SK-N-SH treated with all-trans-retinoic acid at 6 μM for 48 hours (cell line): ENCODE measurements around the gene ZFP91.

ENCODE experiments used
- ATAC-seq: fragments of 200-7000 bp; cut with Tn5 transposase; 3 replicates; pipeline ENCODE4 v1.9.1; 2020; ENCODE audit warnings: mild to moderate bottlenecking, moderate library complexity
- ARNTL ChIP-seq: fragments of 450-650 bp; formaldehyde crosslinking; IDR thresholded peaks from 2 replicates; pipeline ENCODE4 v1.5.0; 2020; ENCODE audit warnings: low read depth, mild to moderate bottlenecking, moderate library complexity, borderline replicate concordance
- BACH2 ChIP-seq: fragments of 250-450 bp; sonication (Bioruptor Pico); IDR thresholded peaks from 2 replicates; pipeline ENCODE4 v1.9.0; 2021; ENCODE audit warnings: mild to moderate bottlenecking, borderline replicate concordance
- CSDC2 ChIP-seq: fragments of 250-450 bp; sonication (Bioruptor Pico); IDR thresholded peaks from 2 replicates; pipeline ENCODE4 v1.5.0; 2020; ENCODE audit warnings: mild to moderate bottlenecking, moderate library complexity
- CSRNP3 ChIP-seq: fragments of 250-450 bp; sonication (Bioruptor Pico); IDR thresholded peaks from 2 replicates; pipeline ENCODE4 v1.5.1; 2021; ENCODE audit warnings: mild to moderate bottlenecking, moderate library complexity
- ESRRG ChIP-seq: fragments of 250-450 bp; sonication (Bioruptor Pico); IDR thresholded peaks from 2 replicates; pipeline ENCODE4 v1.6.1; 2021; ENCODE audit warnings: mild to moderate bottlenecking
- GLIS3 ChIP-seq: fragments of 250-450 bp; sonication (Bioruptor Pico); IDR thresholded peaks from 2 replicates; pipeline ENCODE4 v1.5.0; 2020; ENCODE audit warnings: mild to moderate bottlenecking, moderate library complexity
- ISL1 ChIP-seq: fragments of 250-450 bp; sonication (Bioruptor Pico); IDR thresholded peaks from 2 replicates; pipeline ENCODE4 v2.1.2; 2022; ENCODE audit warnings: mild to moderate bottlenecking, moderate library complexity
- OSR1 ChIP-seq: fragments of 250-450 bp; sonication (Bioruptor Pico); IDR thresholded peaks from 2 replicates; pipeline ENCODE4 v1.8.0; 2022; ENCODE audit warnings: moderate library complexity, mild to moderate bottlenecking, inconsistent platforms
- PATZ1 ChIP-seq: fragments of 250-450 bp; sonication (Bioruptor Pico); IDR thresholded peaks from 2 replicates; pipeline ENCODE4 v1.8.0; 2020; ENCODE audit warnings: mild to moderate bottlenecking, moderate library complexity, borderline replicate concordance
- POU6F1 ChIP-seq: fragments of 250-450 bp; sonication (Bioruptor Pico); IDR thresholded peaks from 2 replicates; pipeline ENCODE4 v1.8.0; 2021; ENCODE audit warnings: low read depth, mild to moderate bottlenecking, moderate library complexity, borderline replicate concordance
- PPARA ChIP-seq: fragments of 250-450 bp; sonication (Bioruptor Pico); IDR thresholded peaks from 2 replicates; pipeline ENCODE4 v1.5.0; 2020; ENCODE audit warnings: mild to moderate bottlenecking, borderline replicate concordance
- RARB ChIP-seq: fragments of 250-450 bp; sonication (Bioruptor Pico); IDR thresholded peaks from 2 replicates; pipeline ENCODE4 v1.8.0; 2021; ENCODE audit warnings: mild to moderate bottlenecking, moderate library complexity
- SNAI2 ChIP-seq: fragments of 250-450 bp; sonication (Bioruptor Pico); IDR thresholded peaks from 2 replicates; pipeline ENCODE4 v1.5.0; 2020; ENCODE audit warnings: mild to moderate bottlenecking, moderate library complexity
- TCF4 ChIP-seq: fragments of 250-450 bp; sonication (Bioruptor Pico); IDR thresholded peaks from 2 replicates; pipeline ENCODE4 v1.8.0; 2021; ENCODE audit warnings: mild to moderate bottlenecking, moderate library complexity, borderline replicate concordance
- TOX ChIP-seq: fragments of 250-450 bp; sonication (Bioruptor Pico); IDR thresholded peaks from 2 replicates; pipeline ENCODE4 v1.8.0; 2021; ENCODE audit warnings: mild to moderate bottlenecking, moderate library complexity, borderline replicate concordance
- TSHZ2 ChIP-seq: fragments of 250-450 bp; sonication (Bioruptor Pico); IDR thresholded peaks from 2 replicates; pipeline ENCODE4 v1.5.0; 2020; ENCODE audit warnings: mild to moderate bottlenecking, moderate library complexity
- ZC3H10 ChIP-seq: fragments of 250-450 bp; sonication (Bioruptor Pico); IDR thresholded peaks from 2 replicates; pipeline ENCODE4 v1.5.1; 2021; ENCODE audit warnings: mild to moderate bottlenecking, moderate library complexity
- ZFP3 ChIP-seq: fragments of 250-450 bp; sonication (Bioruptor Pico); IDR thresholded peaks from 2 replicates; pipeline ENCODE4 v1.5.0; 2020; ENCODE audit warnings: mild to moderate bottlenecking, moderate library complexity
- ZFP30 ChIP-seq: fragments of 450-650 bp; formaldehyde crosslinking; IDR thresholded peaks from 2 replicates; pipeline ENCODE4 v1.5.0; 2022; ENCODE audit warnings: mild to moderate bottlenecking, moderate library complexity
- ZNF565 ChIP-seq: fragments of 450-650 bp; formaldehyde crosslinking; conservative IDR thresholded peaks from 2 replicates; pipeline ENCODE4 v1.5.0; 2020; ENCODE audit warnings: low read depth, mild to moderate bottlenecking, moderate library complexity
- ZNF70 ChIP-seq: fragments of 450-650 bp; formaldehyde crosslinking; IDR thresholded peaks from 2 replicates; pipeline ENCODE4 v1.5.0; 2020; ENCODE audit warnings: mild to moderate bottlenecking, moderate library complexity
- ZNF8 ChIP-seq: fragments of 450-650 bp; formaldehyde crosslinking; IDR thresholded peaks from 2 replicates; pipeline ENCODE4 v1.5.0; 2020; ENCODE audit warnings: mild to moderate bottlenecking, moderate library complexity

Gene ZFP91

GRCh38 chr11:58561394-58562098 is 17.3 kb upstream of the ZFP91 start (continued):
- TF ChIP-seq ZC3H10 (CRISPR knock-in tag) (no peak), POU6F1 (CRISPR knock-in tag) (no peak), ZNF70 (CRISPR knock-in tag) (no peak), TCF4 (CRISPR knock-in tag) (no peak), ARNTL (CRISPR knock-in tag) (no peak), ZNF8 (CRISPR knock-in tag) (no peak), CSRNP3 (no peak), ZFP30 (CRISPR knock-in tag) (no peak), RARB (CRISPR knock-in tag) (no peak), ESRRG (CRISPR knock-in tag) (no peak), ZFP3 (CRISPR knock-in tag) (no peak), OSR1 (no peak)

GRCh38 chr11:58562375-58562800 is 16.5 kb upstream of the ZFP91 start:
- ATAC-seq: no peak
- TF ChIP-seq ZNF565 (CRISPR knock-in tag): no peak
- no peak for TF ChIP-seq ARNTL (CRISPR knock-in tag)
- TF ChIP-seq ISL1: no peak
- TF ChIP-seq PATZ1 (CRISPR knock-in tag): no peak
- TF ChIP-seq TSHZ2 (CRISPR knock-in tag): no peak
- TF ChIP-seq BACH2: no peak
- TF ChIP-seq POU6F1 (CRISPR knock-in tag): no peak
- TF ChIP-seq ZNF70 (CRISPR knock-in tag): no peak
- no peak for TF ChIP-seq CSDC2 (CRISPR knock-in tag)
- no peak for TF ChIP-seq ESRRG (CRISPR knock-in tag)
- TF ChIP-seq ZC3H10 (CRISPR knock-in tag): no peak
- TF ChIP-seq PPARA (CRISPR knock-in tag): no peak
- TF ChIP-seq OSR1: no peak
- no peak for TF ChIP-seq RARB (CRISPR knock-in tag)
- TF ChIP-seq SNAI2 (CRISPR knock-in tag): no peak
- TF ChIP-seq GLIS3 (CRISPR knock-in tag): no peak
- TF ChIP-seq TOX (CRISPR knock-in tag): no peak
- TF ChIP-seq TCF4 (CRISPR knock-in tag): no peak
- TF ChIP-seq ZFP30 (CRISPR knock-in tag): no peak
